ENCODE results near the gene FRS3. TPM values are rescaled to one million over a fixed set of nuclear protein-coding genes. Genes with fewer than 3 reads are reported as not detected.

FRS3 gene, protein sequence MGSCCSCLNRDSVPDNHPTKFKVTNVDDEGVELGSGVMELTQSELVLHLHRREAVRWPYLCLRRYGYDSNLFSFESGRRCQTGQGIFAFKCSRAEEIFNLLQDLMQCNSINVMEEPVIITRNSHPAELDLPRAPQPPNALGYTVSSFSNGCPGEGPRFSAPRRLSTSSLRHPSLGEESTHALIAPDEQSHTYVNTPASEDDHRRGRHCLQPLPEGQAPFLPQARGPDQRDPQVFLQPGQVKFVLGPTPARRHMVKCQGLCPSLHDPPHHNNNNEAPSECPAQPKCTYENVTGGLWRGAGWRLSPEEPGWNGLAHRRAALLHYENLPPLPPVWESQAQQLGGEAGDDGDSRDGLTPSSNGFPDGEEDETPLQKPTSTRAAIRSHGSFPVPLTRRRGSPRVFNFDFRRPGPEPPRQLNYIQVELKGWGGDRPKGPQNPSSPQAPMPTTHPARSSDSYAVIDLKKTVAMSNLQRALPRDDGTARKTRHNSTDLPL
- total RNA-seq: 10 to 100 TPM in 2 of 4 donors, 1 to 10 TPM in 2; 4.4 to 11.4 (median 7.5) TPM

DNA sequence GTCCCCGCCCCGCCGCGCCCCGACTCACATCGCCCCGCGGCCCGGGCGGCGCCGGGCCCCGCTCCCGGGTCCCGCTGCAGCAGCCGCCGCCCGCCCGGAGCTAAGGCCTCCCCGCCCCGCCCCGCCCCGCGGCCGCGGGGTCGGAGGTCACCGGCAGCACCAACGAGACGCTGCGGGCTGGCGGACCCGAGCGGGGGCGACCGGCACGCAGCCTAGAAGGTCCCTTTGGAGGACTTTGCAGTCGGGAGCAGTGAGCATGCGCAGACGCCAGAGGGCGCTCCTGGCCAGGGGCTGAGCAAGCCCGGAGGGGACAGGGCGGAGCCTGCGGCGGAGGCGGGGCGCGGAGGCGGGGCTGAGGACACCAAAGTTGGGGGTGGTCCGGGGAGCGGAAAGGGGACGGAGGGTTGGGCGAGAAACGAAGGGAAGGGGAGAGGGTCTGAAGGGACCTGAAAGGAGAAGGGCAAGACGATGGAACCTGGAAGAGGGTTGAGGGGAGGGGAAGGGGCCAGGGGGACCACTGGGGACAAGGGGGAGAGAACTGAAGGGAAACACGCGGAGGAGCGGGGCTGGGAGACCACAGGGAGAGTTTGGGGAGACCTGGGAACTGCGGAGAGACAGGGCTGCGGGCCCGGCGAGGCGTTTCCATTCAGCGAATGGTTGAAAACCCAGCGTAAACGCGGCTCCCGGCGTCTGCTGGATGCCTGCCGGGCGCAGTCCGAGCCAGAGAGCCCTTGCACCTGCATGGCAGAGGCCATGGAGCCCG is at the start of gene FRS3:
Gene FRS3, minus strand, starts transcription at position 113 of the 763 bp plus-strand sequence. CDS start 2,913 bp downstream, outside the sequence.
- Histone ChIP-seq H3K36me3 (peaks cover 0 to 27% (median 0%) of the 10 kb centered on the region in 3 donors), H3K4me1 (peaks cover 0 to 59% (median 23%) of the 10 kb centered on the region in 4 donors), H3K27me3 (no peaks in the 10 kb centered on the region), H3K27ac (peak within 1 kb of the TSS; percentile 73 to 91 (median 80)), H3K9me3 (no peaks in the 10 kb centered on the region), H3K4me3 (peak within 1 kb of the TSS; percentile 58 to 89 (median 70))
- WGBS, 2 donors: 0% methylated on average over 43 to 48 of the region's 73 CpGs
- DNase-seq (ENCODE audit: low spot score in 2 of 2): peak; percentile 94 to 96
- TF ChIP-seq, protein P1, sequence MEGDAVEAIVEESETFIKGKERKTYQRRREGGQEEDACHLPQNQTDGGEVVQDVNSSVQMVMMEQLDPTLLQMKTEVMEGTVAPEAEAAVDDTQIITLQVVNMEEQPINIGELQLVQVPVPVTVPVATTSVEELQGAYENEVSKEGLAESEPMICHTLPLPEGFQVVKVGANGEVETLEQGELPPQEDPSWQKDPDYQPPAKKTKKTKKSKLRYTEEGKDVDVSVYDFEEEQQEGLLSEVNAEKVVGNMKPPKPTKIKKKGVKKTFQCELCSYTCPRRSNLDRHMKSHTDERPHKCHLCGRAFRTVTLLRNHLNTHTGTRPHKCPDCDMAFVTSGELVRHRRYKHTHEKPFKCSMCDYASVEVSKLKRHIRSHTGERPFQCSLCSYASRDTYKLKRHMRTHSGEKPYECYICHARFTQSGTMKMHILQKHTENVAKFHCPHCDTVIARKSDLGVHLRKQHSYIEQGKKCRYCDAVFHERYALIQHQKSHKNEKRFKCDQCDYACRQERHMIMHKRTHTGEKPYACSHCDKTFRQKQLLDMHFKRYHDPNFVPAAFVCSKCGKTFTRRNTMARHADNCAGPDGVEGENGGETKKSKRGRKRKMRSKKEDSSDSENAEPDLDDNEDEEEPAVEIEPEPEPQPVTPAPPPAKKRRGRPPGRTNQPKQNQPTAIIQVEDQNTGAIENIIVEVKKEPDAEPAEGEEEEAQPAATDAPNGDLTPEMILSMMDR (IDR thresholded peaks at IDR 0.05): peak; percentile 95 to 99 (median 98)
- TF ChIP-seq POLR2A (IDR thresholded peaks at IDR 0.05) (peak in 1 of 2 donors; percentile 49), EP300 (IDR thresholded peaks at IDR 0.05) (peak; percentile 16 to 79)

DNA sequence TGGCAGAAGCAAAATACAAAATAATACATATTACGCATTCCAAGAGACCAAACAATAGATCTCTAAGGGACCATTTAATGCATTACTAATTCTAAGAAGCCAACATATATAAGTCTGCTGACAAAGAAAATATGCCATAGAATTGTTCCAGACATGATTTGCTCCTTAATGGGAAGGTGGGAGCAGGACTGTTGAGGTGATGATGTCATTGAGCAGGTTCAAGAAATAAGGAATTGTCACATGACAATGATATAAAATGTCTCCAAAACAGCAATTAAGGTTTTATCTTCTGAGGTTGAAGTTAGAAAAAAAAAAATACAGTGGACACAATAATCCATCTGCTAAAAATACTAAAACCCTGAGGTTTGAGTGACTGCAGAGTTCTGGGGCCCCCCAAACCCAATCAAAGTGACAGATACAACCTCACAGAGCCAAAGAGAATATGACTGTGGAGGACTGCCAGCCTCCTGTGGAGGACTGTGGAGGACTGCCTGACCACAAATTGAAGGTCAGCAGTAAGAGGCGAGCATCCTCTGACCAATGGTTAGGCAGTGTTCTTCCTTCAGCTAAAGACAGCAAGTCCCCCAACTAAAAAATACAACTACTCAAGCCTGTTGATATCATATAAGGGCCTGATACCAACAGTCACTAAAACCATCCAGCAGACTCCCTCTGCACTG is 46.8 kb upstream of the FRS3 start:
- H3K4me3 ChIP-seq: no peak overlapping the region
- no peaks in the 10 kb centered on the region for H3K27me3 ChIP-seq
- WGBS, 2 donors: 88 to 100% methylated on average over 2 of the region's 2 CpGs
- TF ChIP-seq, protein P1 (IDR thresholded peaks at IDR 0.05): no peak
- no peak for TF ChIP-seq POLR2A (IDR thresholded peaks at IDR 0.05)
- H3K27ac ChIP-seq: no peak overlapping the region
- no peaks in the 10 kb centered on the region for H3K36me3 ChIP-seq
- H3K4me1 ChIP-seq: no peaks in the 10 kb centered on the region
- no peak for DNase-seq (ENCODE audit: low spot score in 2 of 2)
- H3K9me3 ChIP-seq: no peaks in the 10 kb centered on the region

DNA sequence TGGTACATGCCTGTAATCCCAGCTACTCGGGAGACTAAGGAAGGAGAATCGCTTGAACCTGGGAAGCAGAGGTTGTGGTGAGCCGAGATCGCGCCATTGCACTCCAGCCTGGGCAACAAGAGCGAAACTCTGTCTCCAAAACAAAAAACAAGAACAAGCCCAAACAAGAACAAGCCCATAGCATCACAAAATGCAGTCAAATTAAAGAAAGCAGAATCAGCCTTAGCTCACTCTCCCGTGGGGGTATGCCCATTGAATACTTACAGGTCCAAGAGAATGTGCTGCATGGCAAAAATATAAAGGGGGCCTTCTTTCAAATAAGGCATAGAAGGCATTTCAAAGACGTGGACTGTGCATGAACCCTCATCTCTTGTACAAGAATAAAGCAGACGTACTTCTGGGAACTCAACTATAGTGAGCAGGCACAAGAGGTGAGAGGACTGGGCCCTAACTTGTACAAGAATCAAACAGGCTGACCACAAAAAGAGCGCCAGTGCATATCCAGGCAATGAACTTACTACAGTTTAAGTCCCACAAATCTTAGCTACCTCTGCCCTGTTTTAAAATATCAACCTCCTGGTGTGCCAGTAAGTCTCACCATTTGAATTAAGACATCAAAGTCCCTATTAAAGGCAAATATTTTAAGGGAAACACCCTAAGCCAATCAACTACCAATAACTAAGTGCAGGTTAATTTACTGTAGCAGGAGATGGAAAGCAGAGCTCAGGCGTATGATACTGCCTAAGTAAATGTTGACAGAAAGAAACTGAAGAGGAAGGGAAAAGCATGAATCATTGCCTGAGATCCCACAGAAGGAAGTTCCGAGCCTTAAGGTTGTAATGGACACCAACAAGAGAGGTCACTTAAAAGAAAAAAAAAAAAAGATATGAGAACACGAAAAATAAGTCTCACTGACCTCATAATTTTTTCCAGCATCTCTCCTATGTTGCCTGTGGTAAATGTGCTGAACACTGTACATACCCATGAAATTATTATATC is 45.2 kb upstream of the FRS3 start:
- Histone ChIP-seq H3K27ac (no peak overlapping the region), H3K9me3 (no peaks in the 10 kb centered on the region), H3K36me3 (no peaks in the 10 kb centered on the region), H3K4me1 (no peaks in the 10 kb centered on the region), H3K27me3 (no peaks in the 10 kb centered on the region), H3K4me3 (no peak overlapping the region)
- no peak for DNase-seq (ENCODE audit: low spot score in 2 of 2)
- no peak for TF ChIP-seq EP300 (IDR thresholded peaks at IDR 0.05)
- TF ChIP-seq, protein P1 (IDR thresholded peaks at IDR 0.05): no peak
- no peak for TF ChIP-seq POLR2A (IDR thresholded peaks at IDR 0.05)
- WGBS, 2 donors: 80% methylated on average over 13 of the region's 13 CpGs

DNA sequence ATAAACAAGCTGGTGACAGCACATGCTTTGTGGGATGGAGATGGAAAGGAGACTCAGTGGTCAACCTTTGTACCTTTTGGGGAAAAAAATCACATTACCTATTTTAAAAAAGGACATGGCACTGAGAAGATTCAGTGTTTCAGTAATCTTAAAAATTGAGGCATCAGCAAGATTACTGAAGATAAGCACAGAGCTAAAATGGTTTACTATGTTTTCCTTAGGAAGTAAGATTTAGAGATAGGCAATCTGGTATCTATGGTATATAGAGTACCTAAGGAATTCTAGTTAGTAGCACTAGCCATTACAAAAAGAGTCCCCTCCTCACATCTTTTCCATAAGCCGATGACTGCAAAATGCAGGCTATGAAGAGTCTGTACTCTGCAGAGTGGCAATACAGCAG is 43.5 kb upstream of the FRS3 start:
- H3K27me3 ChIP-seq: no peaks in the 10 kb centered on the region
- no peaks in the 10 kb centered on the region for H3K9me3 ChIP-seq
- H3K27ac ChIP-seq: no peak overlapping the region
- DNase-seq (ENCODE audit: low spot score in 2 of 2): no peak
- TF ChIP-seq, protein P1 (IDR thresholded peaks at IDR 0.05): no peak
- TF ChIP-seq POLR2A (IDR thresholded peaks at IDR 0.05) (no peak), EP300 (IDR thresholded peaks at IDR 0.05) (no peak)
- H3K4me1 ChIP-seq: no peaks in the 10 kb centered on the region
- H3K4me3 ChIP-seq: no peak overlapping the region
- WGBS, 2 donors: 100% methylated on average over 1 of the region's 1 CpG
- no peaks in the 10 kb centered on the region for H3K36me3 ChIP-seq

Data from tibial nerve (tissue), 4 donors.